CD4-positive, alpha-beta T cell (primary cell): ENCODE measurements around the gene CD36. TPM values are rescaled to one million over a fixed set of nuclear protein-coding genes. Genes with fewer than 3 reads are reported as not detected.

ENCODE experiments used
- ATAC-seq: fragments of 200-7000 bp; cut with Tn5 transposase; one replicate; pipeline ENCODE4 v1.10.0; 2022; ENCODE audit warnings: mild to moderate bottlenecking; ENCODE audit not compliant: poor library complexity
- CTCF ChIA-PET: fragments of 350-600 bp; sonication (Branson Sonifier 250); formaldehyde crosslinking; loops from one replicate; lab custom pipeline; 2021; ENCODE audit warnings: antibody characterized with exemption, inconsistent platforms; lab: Charles Lee
- POLR2A ChIA-PET: fragments of 350-600 bp; sonication (Branson Sonifier 250); formaldehyde crosslinking; loops from one replicate; lab custom pipeline; 2021; ENCODE audit warnings: antibody characterized with exemption, inconsistent platforms; lab: Charles Lee
- DNase-seq, 14 experiments: peaks; one replicate each; pipeline ENCODE4 v3.0.0-alpha.2; 2013 to 2020; ENCODE audit warnings: mixed read lengths in 2 of 14
- H3K27ac ChIP-seq, 2 donors: one replicate each; pipeline versions ENCODE4 v1.5.1 to v1.7.0; 2013; ENCODE audit warnings: low read length in 2 of 2, low read depth in 1 of 2, mild to moderate bottlenecking in 1 of 2
- H3K27me3 ChIP-seq, 2 experiments: 1 replicate in 1 of 2; 2 replicates in 1 of 2; pipeline versions ENCODE4 v1.6.1 to v1.7.0; 2013; ENCODE audit warnings: low read length in 2 of 2, control low read depth in 1 of 2, mild to moderate bottlenecking in 1 of 2, moderate library complexity in 1 of 2; ENCODE audit not compliant: insufficient read depth in 2 of 2, control insufficient read depth in 1 of 2
- H3K36me3 ChIP-seq: one replicate; pipeline ENCODE4 v1.6.1; 2013; ENCODE audit warnings: low read length, control low read depth; ENCODE audit not compliant: insufficient read depth
- H3K4me1 ChIP-seq: one replicate; pipeline ENCODE4 v1.6.1; 2013; ENCODE audit warnings: low read length, control low read depth; ENCODE audit not compliant: insufficient read depth
- H3K4me3 ChIP-seq: one replicate; pipeline ENCODE4 v1.5.1; 2013; ENCODE audit warnings: mild to moderate bottlenecking, low read length, moderate library complexity
- H3K9me3 ChIP-seq, 2 experiments: 1 replicate in 1 of 2; 2 replicates in 1 of 2; pipeline versions ENCODE4 v1.6.1 to v1.7.0; 2013; ENCODE audit warnings: low read length in 2 of 2, mild to moderate bottlenecking in 2 of 2, control low read depth in 1 of 2, moderate library complexity in 1 of 2; ENCODE audit not compliant: control insufficient read depth in 1 of 2, insufficient read depth in 1 of 2
- H3K27ac Mint-ChIP-seq: one replicate; pipeline ENCODE4 v1.8.0; 2020; ENCODE audit warnings: mixed read lengths
- H3K27me3 Mint-ChIP-seq: one replicate; pipeline ENCODE4 v1.8.0; 2021; ENCODE audit warnings: mixed read lengths
- H3K36me3 Mint-ChIP-seq: one replicate; pipeline ENCODE4 v1.8.0; 2021; ENCODE audit warnings: low read depth, mixed read lengths
- H3K4me1 Mint-ChIP-seq: one replicate; pipeline ENCODE4 v1.8.0; 2021; ENCODE audit warnings: low read depth, mixed read lengths
- H3K4me3 Mint-ChIP-seq: one replicate; pipeline ENCODE4 v1.8.0; 2020; ENCODE audit warnings: mild to moderate bottlenecking, mixed read lengths
- H3K9me3 Mint-ChIP-seq: one replicate; pipeline ENCODE4 v1.8.0; 2020; ENCODE audit warnings: mixed read lengths
- CTCF ChIP-seq: fragments of 200-600 bp; IDR thresholded peaks from one replicate; pipeline ENCODE4 v1.8.0; 2022; ENCODE audit warnings: antibody characterized with exemption, mild to moderate bottlenecking
- intact Hi-C, 2 experiments: fragments of 100-400 bp; cut with DNase I in 1 of 2; cut with micrococcal nuclease in 1 of 2; formaldehyde crosslinking; loops; one replicate each; pipeline versions ENCODE4 v1.15.1 to v1.9.0; 2023 to 2025; cut with DNase I, micrococcal nuclease
- polyA plus RNA-seq, 2 donors: library from polyadenylated mRNA; unstranded; fragments of 120-200 nt; gene quantifications; one replicate each; pipeline ENCODE4 v1.2.1, GENCODE V29; 2013
- total RNA-seq, 174 experiments: library from RNA in 2 of 174; stranded (reverse) in 2 of 174; gene quantifications; one replicate each; pipeline ENCODE4 v1.2.3 and lab custom pipeline; 2021 to 2026

CD36 gene
- total RNA-seq (1 to 10 TPM; 1.4 to 1.7 TPM), total RNA-seq (lab: John Stamatoyannopoulos, UW) (0 to 25.8 (median 0.87) reads per million in 172 experiments)
- 39.8 TPM for polyA plus RNA-seq (2013, experiment 1 of 2)
- 35.1 TPM for polyA plus RNA-seq (2013, experiment 2 of 2)

GRCh38 chr7:80637911-80638765 is at the start of gene CD36:
Gene CD36 (plus strand): TSS chr7:80638642. CDS start chr7:80646741, 8,099 bp downstream.
- TF ChIP-seq CTCF, result no peak
- H3K27me3 Mint-ChIP-seq, result no peaks in the 10 kb centered on the region
- POLR2A ChIA-PET, result no interaction called here

GRCh38 chr7:80589631-80590030 is 48.8 kb upstream of the CD36 start:
- no peaks in the 10 kb centered on the region for H3K27me3 Mint-ChIP-seq
- H3K9me3 Mint-ChIP-seq, result no peaks in the 10 kb centered on the region
- no peaks in the 10 kb centered on the region for H3K27me3 ChIP-seq
- DNase-seq (no peak), ATAC-seq (no peak)
- no peaks in the 10 kb centered on the region for H3K36me3 Mint-ChIP-seq
- H3K4me1 ChIP-seq, result no peaks in the 10 kb centered on the region
- H3K27ac Mint-ChIP-seq, result no peak overlapping the region
- H3K27ac ChIP-seq, result no peak overlapping the region
- no peaks in the 10 kb centered on the region for H3K4me1 Mint-ChIP-seq
- CTCF ChIA-PET, result interaction anchor here (0.9 kb wide), 1 partner anchor 9 kb away, joined by 5 read pairs; no protein-coding TSS in a partner anchor
- intact Hi-C loops, result no loop called here
- H3K9me3 ChIP-seq, result peaks cover 0 to 4% of the 10 kb centered on the region in 2 experiments
- no peak for TF ChIP-seq CTCF
- no peak overlapping the region for H3K4me3 ChIP-seq
- POLR2A ChIA-PET, result no interaction called here
- no peak overlapping the region for H3K4me3 Mint-ChIP-seq
- H3K36me3 ChIP-seq, result no peaks in the 10 kb centered on the region

More at GRCh38 chr7:80637911-80638765, at the start of gene CD36:
- Histone ChIP-seq H3K36me3 (no peaks in the 10 kb centered on the region), H3K4me1 (no peaks in the 10 kb centered on the region), H3K27ac (no peak within 1 kb of the TSS), H3K4me3 (peak within 1 kb of the TSS; percentile 19), H3K9me3 (no peaks in the 10 kb centered on the region), H3K27me3 (no peaks in the 10 kb centered on the region)
- H3K4me3 Mint-ChIP-seq, result no peak within 1 kb of the TSS
- no peaks in the 10 kb centered on the region for H3K36me3 Mint-ChIP-seq
- intact Hi-C loops, result no loop called here
- no peaks in the 10 kb centered on the region for H3K9me3 Mint-ChIP-seq
- DNase-seq (peak in 3 of 14 experiments; percentile 7 to 52 (median 44)), ATAC-seq (no peak)
- H3K27ac Mint-ChIP-seq, result no peak within 1 kb of the TSS
- H3K4me1 Mint-ChIP-seq, result no peaks in the 10 kb centered on the region
- CTCF ChIA-PET, result no interaction called here

- Histone ChIP-seq H3K9me3 (peaks cover 0 to 4% of the 10 kb centered on the region in 2 experiments), H3K27me3 (no peaks in the 10 kb centered on the region), H3K36me3 (no peaks in the 10 kb centered on the region), H3K4me3 (no peak overlapping the region), H3K27ac (no peak overlapping the region), H3K4me1 (no peaks in the 10 kb centered on the region)
- intact Hi-C loops, result no loop called here
- no peak overlapping the region for H3K27ac Mint-ChIP-seq
- TF ChIP-seq CTCF, result no peak
- ATAC-seq (no peak), DNase-seq (no peak)
- H3K4me1 Mint-ChIP-seq, result no peaks in the 10 kb centered on the region
- no peaks in the 10 kb centered on the region for H3K36me3 Mint-ChIP-seq
- H3K27me3 Mint-ChIP-seq, result no peaks in the 10 kb centered on the region
- ChIA-PET CTCF (no interaction called here), POLR2A (interaction anchor here (1.0 kb wide), 1 partner anchor 8 kb away, joined by 5 read pairs; no protein-coding TSS in a partner anchor)
- no peak overlapping the region for H3K4me3 Mint-ChIP-seq
- H3K9me3 Mint-ChIP-seq, result no peaks in the 10 kb centered on the region
Observed at GRCh38 chr7:80591654-80592053, 46.8 kb upstream of the CD36 start.
